Gastrocnemius medialis (tissue), 4 donors: ENCODE results near the gene GABRG2.

Experiments used
- CTCF ChIP-seq, 5 experiments: fragments of 450-650 bp in 3 of 5; fragments of 200-600 bp in 2 of 5; sonication (generic) in 2 of 5; IDR thresholded peaks in 4 of 5; conservative IDR thresholded peaks in 1 of 5; 1 replicate in 4 of 5; 2 replicates in 1 of 5; pipeline ENCODE4 v1.5.1; 2016 to 2019; ENCODE audit warnings: antibody characterized with exemption in 5 of 5, mild to moderate bottlenecking in 3 of 5, moderate library complexity in 3 of 5
- POLR2A ChIP-seq, 2 donors: fragments of 450-650 bp; IDR thresholded peaks; one replicate each; pipeline ENCODE4 v1.6.1; 2017; ENCODE audit warnings: antibody characterized with exemption in 2 of 2, mild to moderate bottlenecking in 2 of 2, moderate library complexity in 2 of 2

DNA sequence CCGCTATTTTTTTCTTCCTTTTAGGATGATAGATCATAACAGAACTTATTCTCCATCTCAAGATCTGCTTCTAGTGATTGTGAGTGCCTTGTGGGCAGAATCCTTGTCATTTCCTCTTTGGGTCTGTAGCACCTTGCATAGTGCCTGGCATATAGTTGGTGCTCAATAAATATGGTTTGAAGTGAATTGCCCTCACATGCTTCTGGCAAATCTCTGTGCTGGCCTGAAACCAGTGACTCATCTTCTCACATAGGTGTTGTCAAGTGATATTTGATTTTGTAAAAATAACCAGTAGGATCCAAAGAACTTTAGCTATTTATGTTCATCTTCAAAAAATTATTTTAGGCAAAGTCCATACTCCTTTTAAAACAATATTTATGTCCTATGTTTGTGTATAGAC lies 86.7 kb downstream of the GABRG2 start:
- no peak for TF ChIP-seq CTCF (IDR thresholded peaks at IDR 0.05 in 4 of 5, conservative IDR thresholded peaks at IDR 0.05 in 1 of 5)
- no peak for TF ChIP-seq POLR2A (IDR thresholded peaks at IDR 0.05)
